ENCODE results near the gene GNAI3. TPM values are rescaled to one million over a fixed set of nuclear protein-coding genes. Genes with fewer than 3 reads are reported as not detected.

The GNAI3 gene
- total and polyA plus RNA-seq, 2 experiments from 2014 or later, result 8.9 to 11.5 TPM

DNA sequence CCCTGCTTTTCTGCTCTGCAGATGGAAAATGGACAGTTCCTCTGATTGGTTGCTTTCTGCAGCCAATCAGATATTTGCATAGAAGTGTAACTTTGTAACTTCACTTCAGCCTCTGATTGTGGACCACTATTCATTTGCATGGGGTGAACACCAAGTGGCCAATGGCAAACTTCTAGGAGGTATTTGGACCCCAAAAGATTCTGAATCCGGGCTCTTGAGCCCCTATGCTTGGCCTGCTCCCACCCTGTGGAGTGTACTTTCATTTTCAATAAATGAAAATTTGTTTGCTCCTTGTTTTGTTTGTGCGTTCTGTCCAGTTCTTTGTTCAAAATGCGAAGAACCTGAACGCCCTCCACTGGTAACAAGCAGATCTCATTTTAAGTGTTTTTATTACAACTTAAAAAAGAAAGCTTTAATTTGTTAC is 101.1 kb downstream of the GNAI3 start:
- no peak overlapping the region for H3K4me3 ChIP-seq
- H3K27ac ChIP-seq, result peak overlapping the region; percentile 64
- peak; percentile 52 for TF ChIP-seq CTCF (IDR thresholded peaks at IDR 0.05; ENCODE audit: poor library complexity)
- TF ChIP-seq EZH2 (IDR thresholded peaks at IDR 0.05; ENCODE audit: borderline replicate concordance), result no peak
- no peak for DNase-seq (ENCODE audit: low spot score)
- H4K20me1 ChIP-seq (ENCODE audit: insufficient read depth, poor library complexity, severe bottlenecking), result no peaks in the 10 kb centered on the region
- no peak overlapping the region for H2AFZ ChIP-seq
- H3K9me3 ChIP-seq (ENCODE audit: low read depth), result no peaks in the 10 kb centered on the region
- no peaks in the 10 kb centered on the region for H3K9me2 ChIP-seq (replicated peaks; ENCODE audit: insufficient read depth)
- peaks cover 9% of the 10 kb centered on the region for H3K4me1 ChIP-seq (ENCODE audit: insufficient read depth)
- WGBS (ENCODE audit: low lambda C conversion rate, missing lambda C conversion rate), result 69% methylated on average over 4 of the region's 4 CpGs
- no peaks in the 10 kb centered on the region for H3K27me3 ChIP-seq
- H3K4me2 ChIP-seq, result peak overlapping the region; percentile 58
- no peaks in the 10 kb centered on the region for H3K36me3 ChIP-seq (replicated peaks; ENCODE audit: insufficient read depth, low read depth)
- H3K79me2 ChIP-seq, result no peaks in the 10 kb centered on the region

- Histone ChIP-seq H3K9me3 (ENCODE audit: low read depth) (no peaks in the 10 kb centered on the region), H3K4me2 (no peak overlapping the region), H3K4me3 (no peak overlapping the region), H3K79me2 (peaks cover 6% of the 10 kb centered on the region), H3K9me2 (replicated peaks; ENCODE audit: insufficient read depth) (no peaks in the 10 kb centered on the region), H3K36me3 (replicated peaks; ENCODE audit: insufficient read depth, low read depth) (no peaks in the 10 kb centered on the region), H4K20me1 (ENCODE audit: insufficient read depth, poor library complexity, severe bottlenecking) (no peaks in the 10 kb centered on the region), H3K27ac (no peak overlapping the region), H3K27me3 (no peaks in the 10 kb centered on the region), H3K4me1 (ENCODE audit: insufficient read depth) (peaks cover 9% of the 10 kb centered on the region), H2AFZ (no peak overlapping the region)
- DNase-seq (ENCODE audit: low spot score), result no peak
- TF ChIP-seq EZH2phosphoT487 (IDR thresholded peaks at IDR 0.05; ENCODE audit: low read depth, severe bottlenecking, unreplicated experiment) (no peak), CTCF (IDR thresholded peaks at IDR 0.05; ENCODE audit: poor library complexity) (no peak), EZH2 (IDR thresholded peaks at IDR 0.05; ENCODE audit: borderline replicate concordance) (no peak)
- 92% methylated on average over 3 of the region's 3 CpGs for WGBS (ENCODE audit: low lambda C conversion rate, missing lambda C conversion rate)
Observed at GRCh38 chr1:109650609-109651008, 102.2 kb downstream of the GNAI3 start.

GRCh38 chr1:109652402-109652801 is 104.0 kb downstream of the GNAI3 start:
- no peaks in the 10 kb centered on the region for H3K9me2 ChIP-seq (replicated peaks; ENCODE audit: insufficient read depth)
- H3K27me3 ChIP-seq, result no peaks in the 10 kb centered on the region
- TF ChIP-seq CTCF (IDR thresholded peaks at IDR 0.05; ENCODE audit: poor library complexity) (no peak), EZH2phosphoT487 (IDR thresholded peaks at IDR 0.05; ENCODE audit: low read depth, severe bottlenecking, unreplicated experiment) (no peak), EZH2 (IDR thresholded peaks at IDR 0.05; ENCODE audit: borderline replicate concordance) (no peak)
- H3K27ac ChIP-seq, result peak overlapping the region; percentile 49
- peaks cover 6% of the 10 kb centered on the region for H3K79me2 ChIP-seq
- 57% methylated on average over 2 of the region's 2 CpGs for WGBS (ENCODE audit: low lambda C conversion rate, missing lambda C conversion rate)
- H2AFZ ChIP-seq, result no peak overlapping the region
- H3K36me3 ChIP-seq (replicated peaks; ENCODE audit: insufficient read depth, low read depth), result no peaks in the 10 kb centered on the region
- H3K4me1 ChIP-seq (ENCODE audit: insufficient read depth), result peaks cover 9% of the 10 kb centered on the region
- H3K9me3 ChIP-seq (ENCODE audit: low read depth), result no peaks in the 10 kb centered on the region
- H4K20me1 ChIP-seq (ENCODE audit: insufficient read depth, poor library complexity, severe bottlenecking), result no peaks in the 10 kb centered on the region
- no peak overlapping the region for H3K4me2 ChIP-seq
- H3K4me3 ChIP-seq, result no peak overlapping the region
- DNase-seq (ENCODE audit: low spot score), result no peak

DNA sequence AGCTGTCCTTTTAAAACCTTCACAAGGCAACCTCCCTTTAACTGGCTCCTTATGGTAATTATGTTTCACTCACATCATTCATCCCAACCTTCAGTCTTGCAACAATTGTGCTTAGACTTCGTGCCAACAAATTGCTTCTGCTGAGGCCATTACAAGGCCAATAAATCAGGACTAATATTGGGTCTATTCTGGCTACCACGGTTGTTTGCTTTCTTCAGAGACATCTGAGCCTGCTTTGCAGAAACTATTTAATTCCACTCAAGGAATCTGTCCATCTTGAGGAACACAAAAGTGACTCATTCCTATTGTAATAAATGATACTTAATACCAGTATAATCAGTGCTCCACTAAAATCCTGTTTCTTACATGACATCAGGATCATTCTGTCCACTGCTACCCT is 104.9 kb downstream of the GNAI3 start:
- H3K27ac ChIP-seq, result peak overlapping the region; percentile 51
- H3K9me3 ChIP-seq (ENCODE audit: low read depth), result no peaks in the 10 kb centered on the region
- peaks cover 6% of the 10 kb centered on the region for H3K79me2 ChIP-seq
- H4K20me1 ChIP-seq (ENCODE audit: insufficient read depth, poor library complexity, severe bottlenecking), result no peaks in the 10 kb centered on the region
- TF ChIP-seq CTCF (IDR thresholded peaks at IDR 0.05; ENCODE audit: poor library complexity) (no peak), EZH2phosphoT487 (IDR thresholded peaks at IDR 0.05; ENCODE audit: low read depth, severe bottlenecking, unreplicated experiment) (no peak), EZH2 (IDR thresholded peaks at IDR 0.05; ENCODE audit: borderline replicate concordance) (no peak)
- 49% methylated on average over 2 of the region's 2 CpGs for WGBS (ENCODE audit: low lambda C conversion rate, missing lambda C conversion rate)
- no peak overlapping the region for H3K4me3 ChIP-seq
- no peak for DNase-seq (ENCODE audit: low spot score)
- H3K4me2 ChIP-seq, result no peak overlapping the region
- no peak overlapping the region for H2AFZ ChIP-seq
- H3K36me3 ChIP-seq (replicated peaks; ENCODE audit: insufficient read depth, low read depth), result no peaks in the 10 kb centered on the region
- no peaks in the 10 kb centered on the region for H3K9me2 ChIP-seq (replicated peaks; ENCODE audit: insufficient read depth)
- H3K27me3 ChIP-seq, result no peaks in the 10 kb centered on the region
- H3K4me1 ChIP-seq (ENCODE audit: insufficient read depth), result peaks cover 9% of the 10 kb centered on the region

Measured in hepatocyte (in vitro differentiated cells).